ENCODE measurements around the gene PRPF6. TPM values are rescaled to one million over a fixed set of nuclear protein-coding genes. Genes with fewer than 3 reads are reported as not detected.
A peak's percentile ranks its signal among the peaks of the same experiment; 100 is the strongest.

PRPF6 gene
- total RNA-seq, 1 donor from 2014 or later = 64.3 TPM

GRCh38 chr20:63945031-63945658 lies 35.8 kb upstream of the PRPF6 start:
- DNase-seq (ENCODE audit: extremely low read depth, low read depth, low spot score) = no peak

- DNase-seq (ENCODE audit: extremely low read depth, low read depth, low spot score) = no peak
Measured at GRCh38 chr20:63945921-63946920, 34.7 kb upstream of the PRPF6 start.

GRCh38 chr20:63946986-63947637 lies 33.8 kb upstream of the PRPF6 start:
- no peak for DNase-seq (ENCODE audit: extremely low read depth, low read depth, low spot score)

GRCh38 chr20:63947638-63948456 lies 33.1 kb upstream of the PRPF6 start:
- no peak for DNase-seq (ENCODE audit: extremely low read depth, low read depth, low spot score)

GRCh38 chr20:63950701-63951397 lies 30.1 kb upstream of the PRPF6 start:
- no peak for DNase-seq (ENCODE audit: extremely low read depth, low read depth, low spot score)

- no peak for DNase-seq (ENCODE audit: extremely low read depth, low read depth, low spot score)
Measured at GRCh38 chr20:63951398-63952209, 29.3 kb upstream of the PRPF6 start.

- DNase-seq (ENCODE audit: extremely low read depth, low read depth, low spot score) = no peak
Measured at GRCh38 chr20:63952210-63952535, 28.8 kb upstream of the PRPF6 start.

- DNase-seq (ENCODE audit: extremely low read depth, low read depth, low spot score) = no peak
Measured at GRCh38 chr20:63952769-63953168, 28.2 kb upstream of the PRPF6 start.

- DNase-seq (ENCODE audit: extremely low read depth, low read depth, low spot score) = no peak
Measured at GRCh38 chr20:63953764-63954429, 27.0 kb upstream of the PRPF6 start.

GRCh38 chr20:63955281-63955826 lies 25.6 kb upstream of the PRPF6 start:
- DNase-seq (ENCODE audit: extremely low read depth, low read depth, low spot score) = no peak

GRCh38 chr20:63955827-63956663 lies 24.9 kb upstream of the PRPF6 start, which contains the start of gene UCKL1:
Gene UCKL1 (minus strand): TSS chr20:63956416. CDS start chr20:63956372, 44 bp downstream.
- DNase-seq (ENCODE audit: extremely low read depth, low read depth, low spot score) = peak; percentile 39

GRCh38 chr20:63956664-63957003 lies 24.3 kb upstream of the PRPF6 start:
- DNase-seq (ENCODE audit: extremely low read depth, low read depth, low spot score) = no peak

GRCh38 chr20:63957004-63957689 lies 23.8 kb upstream of the PRPF6 start:
- DNase-seq (ENCODE audit: extremely low read depth, low read depth, low spot score) = no peak

- no peak for DNase-seq (ENCODE audit: extremely low read depth, low read depth, low spot score)
Measured at GRCh38 chr20:63957690-63958441, 23.1 kb upstream of the PRPF6 start.

- no peak for DNase-seq (ENCODE audit: extremely low read depth, low read depth, low spot score)
Measured at GRCh38 chr20:63958471-63958870, 22.5 kb upstream of the PRPF6 start.

GRCh38 chr20:63958964-63959698 lies 21.8 kb upstream of the PRPF6 start:
- no peak for DNase-seq (ENCODE audit: extremely low read depth, low read depth, low spot score)
